Myocyte (in vitro differentiated cells): ENCODE results near the gene AAMP. TPM values are rescaled to one million over a fixed set of nuclear protein-coding genes. Genes with fewer than 3 reads are reported as not detected.

Experiments used
- DNase-seq: peaks from one replicate; pipeline ENCODE4 v3.0.0-alpha.2; 2012; ENCODE audit warnings: low read depth
- total RNA-seq: library from RNA; depleted of rRNA; stranded (reverse); fragments of >200 nt; gene quantifications from 2 replicates; pipeline ENCODE4 v1.2.3, GENCODE V29; 2014

AAMP gene
- total RNA-seq, 1 donor from 2014 or later, result 198 TPM

- peak; percentile 62 for DNase-seq
Measured at GRCh38 chr2:218261423-218262236, 8.3 kb downstream of the AAMP start.

- peak; percentile 35 for DNase-seq
Measured at GRCh38 chr2:218260742-218261422, 9.1 kb downstream of the AAMP start, which contains the start of gene GPBAR1. GPBAR1 (plus strand) TSS chr2:218261015; CDS start chr2:218262725, 1,710 bp downstream.

DNA sequence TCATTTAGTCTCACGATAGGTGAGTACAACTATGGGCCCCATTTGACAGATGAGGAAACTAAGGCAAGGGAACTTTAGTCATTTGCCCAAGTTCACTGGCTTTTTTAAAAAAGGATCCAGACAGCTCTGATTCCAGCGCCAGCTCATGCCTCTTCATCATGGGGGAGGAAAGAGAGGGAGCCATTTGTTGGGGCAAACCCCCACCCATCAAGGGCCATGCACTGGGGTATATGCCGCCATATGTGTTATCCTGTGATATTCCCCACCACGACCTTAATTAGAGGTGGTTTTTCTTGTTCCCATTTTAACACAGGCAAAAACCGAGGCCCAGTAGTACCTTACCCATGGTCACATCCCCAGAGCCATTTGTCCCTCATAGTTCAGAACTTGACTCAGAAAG is 9.8 kb downstream of the AAMP start:
- no peak for DNase-seq

- DNase-seq, result no peak
Measured at GRCh38 chr2:218259099-218259961, 10.6 kb downstream of the AAMP start.

- no peak for DNase-seq
Measured at GRCh38 chr2:218257390-218257981, 12.5 kb downstream of the AAMP start.

DNA sequence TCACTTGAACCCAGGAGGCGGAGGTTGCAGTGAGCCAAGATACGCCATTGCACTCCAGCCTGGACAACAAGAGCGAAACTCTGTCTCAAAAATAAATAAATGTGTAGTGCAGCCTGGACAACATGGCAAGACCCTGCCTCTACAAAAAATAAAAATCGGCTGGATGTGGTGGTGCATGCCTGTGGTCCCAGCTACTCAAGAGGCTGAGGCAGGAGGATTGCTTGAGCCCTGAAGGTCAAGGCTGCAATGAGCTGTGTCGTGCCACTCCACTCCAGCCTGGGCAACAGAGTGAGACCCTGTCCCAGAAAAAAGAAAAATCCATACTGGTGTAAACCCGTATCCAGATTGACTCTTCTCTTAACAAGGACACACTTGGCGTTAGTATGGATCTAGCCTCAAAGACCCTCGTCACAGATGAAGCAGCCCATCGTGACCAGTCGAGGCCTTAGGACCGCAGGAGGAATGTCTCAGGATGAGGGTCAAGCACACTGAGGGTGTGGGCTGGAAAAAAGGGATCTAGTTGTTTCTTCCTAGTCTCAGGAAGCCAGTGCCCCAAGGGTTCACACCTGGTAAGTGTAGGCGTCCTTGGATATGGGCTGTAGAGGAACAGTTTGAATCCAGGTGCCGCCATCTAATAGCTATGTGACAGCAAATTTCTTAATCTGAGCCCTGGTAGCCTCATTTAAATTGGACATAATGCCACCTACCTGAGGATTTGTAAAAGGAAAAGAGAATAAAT is 13.2 kb downstream of the AAMP start:
- DNase-seq, result no peak

- no peak for DNase-seq
Measured at GRCh38 chr2:218255446-218255845, 14.5 kb downstream of the AAMP start.

DNA sequence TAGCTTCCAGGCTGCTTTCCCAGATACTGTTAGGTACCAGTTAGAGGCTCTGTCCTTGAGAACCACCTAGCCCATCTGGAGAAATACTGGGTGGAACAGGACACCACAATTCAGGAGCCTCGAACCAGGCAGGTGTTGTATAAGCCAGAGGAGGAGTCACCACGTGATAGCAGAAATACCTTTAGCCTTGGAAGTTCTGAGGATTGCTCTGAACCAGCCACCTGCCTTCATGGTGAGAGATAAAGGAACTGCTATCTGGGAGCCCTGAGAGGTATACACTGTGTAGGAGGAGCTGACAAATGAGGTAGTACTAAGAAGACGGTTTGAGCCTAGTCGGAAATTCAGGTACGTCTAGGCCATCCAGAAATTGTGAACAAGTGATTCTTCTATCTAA is 16.7 kb downstream of the AAMP start:
- no peak for DNase-seq

GRCh38 chr2:218252509-218253231 is 17.3 kb downstream of the AAMP start:
- peak; percentile 88 for DNase-seq

DNA sequence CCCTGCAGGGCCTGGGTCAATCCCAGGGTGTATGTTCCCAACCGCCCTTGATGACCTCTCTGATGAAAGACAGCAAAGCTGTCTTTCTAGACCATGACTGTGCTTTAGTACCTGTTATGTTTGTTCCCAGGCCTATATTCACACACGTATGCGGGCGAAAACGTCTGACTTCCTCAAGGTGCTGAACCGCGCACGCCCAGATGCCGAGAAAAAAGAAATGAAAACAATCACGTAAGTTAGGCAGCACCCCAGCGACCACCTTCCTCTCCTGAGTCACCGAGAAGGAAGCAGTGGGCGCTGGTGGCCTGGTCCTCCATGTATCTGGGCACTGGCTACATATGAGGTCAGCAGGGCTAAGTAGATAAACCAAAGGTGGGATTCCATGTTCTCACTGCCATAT is 20.2 kb downstream of the AAMP start:
- no peak for DNase-seq

DNA sequence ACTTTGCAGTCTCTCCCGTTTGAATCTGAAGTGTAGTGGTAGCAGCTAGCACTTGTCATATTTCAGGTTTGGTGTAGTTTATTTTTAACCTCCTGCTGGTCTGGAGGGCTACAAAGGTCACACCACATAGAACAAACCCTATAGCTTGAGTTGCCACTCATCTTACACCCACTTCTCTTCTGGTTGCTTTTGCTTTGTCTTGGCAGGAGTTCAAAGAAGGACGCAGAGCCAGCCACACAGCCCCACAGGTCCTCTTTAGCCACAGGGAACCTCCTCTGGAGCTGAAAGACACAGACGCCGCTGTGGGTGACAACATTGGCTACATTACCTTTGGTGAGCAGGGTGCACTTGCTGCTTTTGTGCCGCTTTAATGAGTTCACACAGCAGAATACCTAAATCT is 24.7 kb downstream of the AAMP start:
- DNase-seq, result peak; percentile 71

- DNase-seq, result no peak
Measured at GRCh38 chr2:218244665-218245064, 25.3 kb downstream of the AAMP start.

DNA sequence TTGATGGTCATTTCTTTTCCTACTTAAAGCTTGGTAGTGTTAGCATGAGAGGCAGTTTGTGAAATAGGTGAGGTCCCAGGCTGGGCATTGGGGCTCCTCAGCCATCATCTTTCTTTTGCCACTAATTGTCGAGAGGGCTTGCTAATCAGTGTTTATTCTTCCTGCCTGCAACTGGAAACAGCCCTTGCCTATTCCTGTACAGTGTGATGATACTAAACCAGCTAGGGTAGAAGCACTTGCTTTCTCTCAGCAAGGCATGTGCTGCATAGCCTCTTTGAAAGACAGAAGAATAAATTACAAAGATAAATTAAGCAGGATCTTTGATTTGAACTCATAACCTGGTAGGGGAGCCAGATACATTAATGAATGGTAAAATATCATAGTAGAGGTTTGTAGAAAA is 25.7 kb downstream of the AAMP start:
- no peak for DNase-seq

DNA sequence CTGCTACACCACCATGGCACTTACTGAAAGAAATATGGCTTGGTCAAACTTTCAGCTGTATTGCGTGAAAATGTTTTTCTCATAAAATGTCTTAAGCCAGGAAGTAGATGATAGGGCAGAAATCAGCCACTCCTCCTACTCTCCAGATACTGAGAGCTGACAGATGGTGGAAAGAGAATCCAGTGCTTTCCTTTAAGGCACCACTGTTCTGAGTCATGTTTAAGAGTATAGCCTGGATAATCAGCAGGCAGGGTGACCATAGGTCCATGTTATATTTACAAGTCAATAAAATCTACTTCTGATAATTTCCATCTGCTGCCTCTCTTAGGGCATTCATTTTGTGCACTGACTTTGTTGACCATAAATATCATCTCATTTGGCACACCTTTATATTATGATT is 31.1 kb downstream of the AAMP start:
- DNase-seq, result no peak

GRCh38 chr2:218236829-218237228 is 33.1 kb downstream of the AAMP start:
- no peak for DNase-seq

DNA sequence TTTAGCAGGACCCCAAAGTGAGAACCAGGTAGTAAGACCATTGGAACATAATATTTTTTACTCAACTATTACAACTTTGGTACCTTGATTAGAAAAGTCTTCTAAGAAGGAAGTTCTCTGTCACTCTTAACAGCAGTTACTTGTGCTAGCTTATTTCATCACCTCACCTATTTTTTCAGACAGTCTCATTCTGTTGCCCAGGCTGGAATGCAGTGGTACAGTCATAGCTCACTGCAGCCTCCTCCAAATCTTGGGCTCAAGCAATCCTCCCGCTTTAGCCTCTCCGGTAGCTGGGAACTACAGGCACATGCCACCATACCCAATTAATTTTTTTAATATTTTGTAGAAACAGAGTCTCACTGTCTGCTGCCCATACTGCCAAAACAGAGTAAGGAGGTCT is 34.9 kb downstream of the AAMP start:
- no peak for DNase-seq

- no peak for DNase-seq
Measured at GRCh38 chr2:218234521-218234920, 35.4 kb downstream of the AAMP start.

DNA sequence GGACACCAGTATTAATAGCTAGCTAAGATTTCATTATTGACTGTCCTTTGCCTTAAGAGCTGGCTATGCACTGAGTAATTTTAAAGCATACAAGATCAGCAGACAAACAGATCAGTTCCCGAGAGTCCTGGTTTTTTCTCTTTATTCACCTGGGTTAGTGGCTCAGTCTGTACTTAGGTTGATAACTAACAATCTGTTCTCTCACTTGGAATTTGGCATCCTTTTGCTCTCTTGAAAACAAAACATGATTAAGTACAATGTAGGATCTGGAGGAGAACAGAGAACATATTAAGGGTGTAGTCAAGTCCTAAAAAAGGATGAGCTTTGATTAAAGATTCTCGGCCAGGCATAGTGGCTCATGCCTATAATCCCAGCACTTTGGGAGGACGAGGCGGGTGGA is 36.4 kb downstream of the AAMP start:
- no peak for DNase-seq

DNA sequence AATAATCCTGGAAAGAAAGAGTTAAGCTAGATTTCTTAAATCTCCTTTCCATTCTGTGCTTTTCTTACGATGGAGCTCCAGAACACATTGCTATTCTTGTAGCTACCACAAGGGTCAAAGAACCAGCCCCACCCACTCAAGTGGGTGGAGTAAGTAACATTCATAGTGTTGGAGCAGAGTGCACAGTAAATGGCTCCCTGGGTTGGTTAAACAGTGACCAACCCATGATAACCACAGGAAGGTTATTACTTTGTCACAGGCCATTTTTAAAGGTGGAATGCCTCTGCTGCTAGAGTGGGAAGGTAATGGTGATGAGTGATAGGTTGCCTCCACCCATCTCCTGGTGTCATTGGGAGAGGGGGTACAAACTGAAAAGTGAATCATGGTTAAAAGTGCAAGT is 39.1 kb downstream of the AAMP start:
- DNase-seq, result peak; percentile 27

DNA sequence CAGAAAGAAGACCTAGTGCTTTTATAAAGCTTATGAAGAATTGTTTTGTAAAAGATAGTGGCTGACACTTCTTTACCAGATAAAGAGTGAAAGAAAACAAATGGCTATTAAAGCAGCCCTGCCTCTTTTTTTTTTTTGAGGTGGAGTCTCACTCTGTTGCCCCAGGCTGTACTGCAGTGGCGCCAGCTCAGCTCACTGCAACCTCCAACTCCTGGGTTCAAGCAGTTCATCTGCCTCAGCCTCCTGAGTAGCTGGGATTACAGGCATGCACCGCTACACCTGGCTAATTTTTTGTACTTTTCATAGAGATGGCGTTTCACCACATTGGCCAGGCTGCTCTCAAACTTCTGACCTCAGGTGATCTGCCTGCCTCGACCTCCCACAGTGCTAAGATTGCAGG is 40.1 kb downstream of the AAMP start:
- no peak for DNase-seq
